ENCODE data around the gene GPR34.

Gene GPR34

GRCh38 chrX:41734530-41734929 is 45.8 kb downstream of the GPR34 start:
- peak; percentile 8 for DNase-seq (ENCODE audit: low read depth)
- peak; percentile 49 for TF ChIP-seq CTCF (conservative IDR thresholded peaks at IDR 0.05; ENCODE audit: low read length)
- H3K4me3 ChIP-seq (ENCODE audit: low read length) = no peak overlapping the region

- TF ChIP-seq CTCF (conservative IDR thresholded peaks at IDR 0.05; ENCODE audit: low read length) = no peak
- H3K4me3 ChIP-seq (ENCODE audit: low read length) = no peak overlapping the region
- DNase-seq (ENCODE audit: low read depth) = no peak
Measured at GRCh38 chrX:41737065-41737464, 48.3 kb downstream of the GPR34 start.

GRCh38 chrX:41739871-41740270 is 51.1 kb downstream of the GPR34 start:
- no peak for DNase-seq (ENCODE audit: low read depth)
- no peak for TF ChIP-seq CTCF (conservative IDR thresholded peaks at IDR 0.05; ENCODE audit: low read length)

More at GRCh38 chrX:41739871-41740270, 51.1 kb downstream of the GPR34 start:
- H3K4me3 ChIP-seq (ENCODE audit: low read length) = no peak overlapping the region

All from AG10803 (cell line).